Astrocyte of the spinal cord (primary cell): ENCODE results near the gene RAF1.

Source experiments
- DNase-seq: peaks from one replicate; pipeline ENCODE4 v3.0.0; 2011; ENCODE audit warnings: low read depth, low spot score
- H3K4me3 ChIP-seq: 2 replicates; pipeline ENCODE4 v1.5.1; 2011; ENCODE audit warnings: low read depth, mild to moderate bottlenecking, low read length, moderate library complexity
- in situ Hi-C: cut with HindIII; loops from 2 replicates; pipeline ENCODE4 v1.10.0; 2017; ENCODE audit warnings: low sequenced_read_pairs
- TF ChIP-seq, protein P1 (sequence below): IDR thresholded peaks from 2 replicates; pipeline ENCODE4 v1.5.1; 2012; ENCODE audit warnings: low read depth, mild to moderate bottlenecking, low read length, inconsistent platforms

The RAF1 gene

DNA sequence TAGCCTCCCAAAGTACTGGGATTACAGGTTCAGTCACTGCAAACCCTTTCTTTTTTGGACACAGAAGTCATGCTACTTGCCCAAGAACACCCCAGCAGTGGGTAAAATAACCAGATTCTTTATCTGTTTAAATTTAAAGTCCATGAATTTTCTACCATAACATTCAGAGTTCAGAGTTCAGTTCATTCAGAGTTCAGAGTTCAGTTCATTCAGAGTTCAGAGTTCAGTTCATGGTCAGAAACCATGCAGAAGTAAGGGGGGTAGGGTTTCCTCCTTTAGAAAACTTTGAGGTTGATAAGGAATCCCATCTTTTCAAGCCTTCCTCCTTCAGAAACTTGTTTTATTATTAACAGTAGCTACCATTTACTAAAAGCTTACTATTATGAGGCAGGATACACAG is 43.2 kb downstream of the RAF1 start:
- in situ Hi-C loops, result no loop called here
- no peak for DNase-seq
- TF ChIP-seq, protein P1, sequence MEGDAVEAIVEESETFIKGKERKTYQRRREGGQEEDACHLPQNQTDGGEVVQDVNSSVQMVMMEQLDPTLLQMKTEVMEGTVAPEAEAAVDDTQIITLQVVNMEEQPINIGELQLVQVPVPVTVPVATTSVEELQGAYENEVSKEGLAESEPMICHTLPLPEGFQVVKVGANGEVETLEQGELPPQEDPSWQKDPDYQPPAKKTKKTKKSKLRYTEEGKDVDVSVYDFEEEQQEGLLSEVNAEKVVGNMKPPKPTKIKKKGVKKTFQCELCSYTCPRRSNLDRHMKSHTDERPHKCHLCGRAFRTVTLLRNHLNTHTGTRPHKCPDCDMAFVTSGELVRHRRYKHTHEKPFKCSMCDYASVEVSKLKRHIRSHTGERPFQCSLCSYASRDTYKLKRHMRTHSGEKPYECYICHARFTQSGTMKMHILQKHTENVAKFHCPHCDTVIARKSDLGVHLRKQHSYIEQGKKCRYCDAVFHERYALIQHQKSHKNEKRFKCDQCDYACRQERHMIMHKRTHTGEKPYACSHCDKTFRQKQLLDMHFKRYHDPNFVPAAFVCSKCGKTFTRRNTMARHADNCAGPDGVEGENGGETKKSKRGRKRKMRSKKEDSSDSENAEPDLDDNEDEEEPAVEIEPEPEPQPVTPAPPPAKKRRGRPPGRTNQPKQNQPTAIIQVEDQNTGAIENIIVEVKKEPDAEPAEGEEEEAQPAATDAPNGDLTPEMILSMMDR, result no peak
- no peak overlapping the region for H3K4me3 ChIP-seq

DNA sequence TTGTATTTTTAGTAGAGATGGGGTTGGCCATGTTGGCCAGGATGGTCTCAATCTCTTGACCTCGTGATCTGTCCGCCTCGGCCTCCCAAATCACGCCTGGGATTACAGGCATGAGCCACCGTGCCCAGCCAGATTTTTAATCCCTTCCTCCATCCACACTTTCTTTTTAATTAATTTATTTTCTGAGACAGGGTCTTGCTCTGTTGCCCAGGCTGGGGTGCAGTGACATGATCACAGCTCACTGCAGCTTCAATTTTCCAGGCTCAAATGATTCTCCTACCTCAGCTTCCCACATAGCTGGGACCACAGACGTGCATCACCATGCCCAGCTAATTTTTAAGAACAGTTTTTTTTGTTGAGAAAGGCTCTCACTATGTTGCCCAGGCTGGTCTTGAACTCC is 43.6 kb downstream of the RAF1 start:
- in situ Hi-C loops, result no loop called here
- H3K4me3 ChIP-seq, result no peak overlapping the region

DNA sequence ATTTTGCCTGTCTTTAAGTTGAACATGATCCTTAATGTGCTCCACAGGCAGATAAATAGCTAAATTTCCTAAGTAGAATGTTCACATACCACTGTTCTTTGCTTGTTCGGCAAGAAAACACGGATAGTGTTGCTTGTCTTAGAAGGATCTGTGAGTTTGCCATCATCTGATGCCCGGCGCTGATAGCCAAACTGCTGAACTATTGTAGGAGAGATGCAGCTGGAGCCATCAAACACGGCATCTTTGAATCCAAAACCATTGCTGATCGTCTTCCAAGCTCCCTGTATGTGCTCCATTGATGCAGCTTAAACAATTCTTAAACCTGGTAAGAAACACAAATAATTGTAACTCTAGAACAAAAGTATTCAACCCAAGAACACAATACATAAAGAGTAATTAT is 45.5 kb downstream of the RAF1 start:
- in situ Hi-C loops, result no loop called here
- TF ChIP-seq, protein P1, result no peak
- no peak for DNase-seq
- no peak overlapping the region for H3K4me3 ChIP-seq

More for the DNA sequence above, 43.6 kb downstream of the RAF1 start:
- DNase-seq, result no peak
- TF ChIP-seq, protein P1, result no peak

DNA sequence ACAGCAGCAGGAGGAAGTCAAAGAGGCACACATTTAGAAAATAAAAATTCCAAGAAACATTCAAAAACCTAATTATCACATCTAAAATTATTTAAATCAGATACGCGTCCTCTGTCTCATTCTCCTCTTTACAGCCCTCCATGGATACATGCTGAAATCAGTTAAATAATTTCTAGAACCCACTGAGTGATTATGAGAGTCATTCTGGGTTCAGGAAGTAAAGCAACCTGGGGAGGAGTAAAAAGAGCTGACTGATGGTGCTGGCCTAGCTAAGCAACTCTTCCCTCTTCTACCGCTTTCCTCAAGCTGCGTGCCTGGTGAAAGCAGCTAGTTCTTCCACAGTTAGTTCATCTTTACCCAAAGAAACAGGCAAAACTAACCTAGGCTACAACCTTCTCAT is 48.7 kb downstream of the RAF1 start:
- TF ChIP-seq, protein P1, result no peak
- no peak overlapping the region for H3K4me3 ChIP-seq
- in situ Hi-C loops, result no loop called here
- DNase-seq, result no peak

DNA sequence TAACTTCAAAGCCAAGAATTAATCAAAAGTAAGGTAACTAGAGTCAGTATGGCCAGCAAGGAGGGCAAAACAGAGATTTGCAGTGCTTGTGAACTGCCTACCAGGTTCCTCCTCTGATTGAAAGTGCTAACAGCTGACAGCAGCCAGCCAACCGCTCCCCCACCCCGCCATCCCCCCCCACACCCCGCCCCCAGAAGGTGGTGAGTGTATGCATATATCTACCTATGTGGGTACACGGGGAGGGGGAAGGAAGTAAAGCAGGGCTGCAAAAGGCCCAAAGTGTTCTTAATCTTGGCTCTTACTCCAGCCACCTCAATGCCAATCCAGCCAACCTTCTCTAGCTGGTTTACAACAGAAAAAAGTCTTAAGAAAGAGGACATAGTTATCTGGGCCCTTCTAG is 50.7 kb downstream of the RAF1 start:
- in situ Hi-C loops, result no loop called here
- H3K4me3 ChIP-seq, result no peak overlapping the region
- TF ChIP-seq, protein P1, result no peak
- DNase-seq, result no peak

DNA sequence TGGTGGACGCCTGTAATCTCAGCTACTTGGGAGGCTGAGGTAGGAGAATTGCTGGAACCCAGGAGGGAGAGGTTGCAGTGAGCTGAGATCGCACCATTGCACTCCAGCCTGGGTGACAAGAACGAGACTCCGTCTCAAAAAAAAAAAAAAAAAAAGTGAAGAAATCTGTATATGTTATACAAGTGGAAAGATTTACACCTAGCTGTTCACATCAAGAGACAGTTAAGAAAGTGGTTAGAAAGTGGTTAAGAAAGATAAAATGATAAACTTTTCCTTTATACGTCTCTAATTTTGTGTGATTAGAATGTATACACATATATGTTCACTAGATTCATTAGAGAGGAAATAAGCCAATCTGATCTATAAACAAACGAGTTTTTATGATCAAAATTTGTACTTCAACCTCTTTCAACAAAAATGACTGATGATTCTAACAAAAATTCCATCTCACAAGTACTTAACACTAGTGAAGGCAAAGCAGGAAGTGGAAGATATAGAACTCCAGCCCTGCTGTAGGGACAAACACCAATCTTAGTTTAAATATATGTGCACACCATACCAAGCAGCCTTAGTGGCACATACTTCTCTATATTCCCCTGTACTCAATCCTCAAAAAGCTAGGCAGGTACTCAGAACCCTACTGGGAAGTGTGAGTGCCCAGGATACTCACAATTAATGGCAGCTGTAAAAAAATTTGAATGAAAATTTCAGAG is 51.2 kb downstream of the RAF1 start:
- no peak for DNase-seq
- in situ Hi-C loops, result no loop called here
- TF ChIP-seq, protein P1, result no peak
- H3K4me3 ChIP-seq, result no peak overlapping the region
